Glomerular endothelial cell (primary cell): Measurements from ENCODE around the gene JAML. TPM values are rescaled to one million over a fixed set of nuclear protein-coding genes. Genes with fewer than 3 reads are reported as not detected.

Source experiments
- DNase-seq: peaks from one replicate; pipeline ENCODE4 v3.0.0-alpha.2; 2011; ENCODE audit warnings: low read depth, low spot score; ENCODE audit errors: extremely low read depth
- total RNA-seq: library from RNA; depleted of rRNA; stranded (reverse); fragments of >200 nt; gene quantifications from 2 replicates; pipeline ENCODE4 v1.2.3, GENCODE V29; 2015

JAML gene
- total RNA-seq, 1 donor from 2014 or later, result not detected

DNA sequence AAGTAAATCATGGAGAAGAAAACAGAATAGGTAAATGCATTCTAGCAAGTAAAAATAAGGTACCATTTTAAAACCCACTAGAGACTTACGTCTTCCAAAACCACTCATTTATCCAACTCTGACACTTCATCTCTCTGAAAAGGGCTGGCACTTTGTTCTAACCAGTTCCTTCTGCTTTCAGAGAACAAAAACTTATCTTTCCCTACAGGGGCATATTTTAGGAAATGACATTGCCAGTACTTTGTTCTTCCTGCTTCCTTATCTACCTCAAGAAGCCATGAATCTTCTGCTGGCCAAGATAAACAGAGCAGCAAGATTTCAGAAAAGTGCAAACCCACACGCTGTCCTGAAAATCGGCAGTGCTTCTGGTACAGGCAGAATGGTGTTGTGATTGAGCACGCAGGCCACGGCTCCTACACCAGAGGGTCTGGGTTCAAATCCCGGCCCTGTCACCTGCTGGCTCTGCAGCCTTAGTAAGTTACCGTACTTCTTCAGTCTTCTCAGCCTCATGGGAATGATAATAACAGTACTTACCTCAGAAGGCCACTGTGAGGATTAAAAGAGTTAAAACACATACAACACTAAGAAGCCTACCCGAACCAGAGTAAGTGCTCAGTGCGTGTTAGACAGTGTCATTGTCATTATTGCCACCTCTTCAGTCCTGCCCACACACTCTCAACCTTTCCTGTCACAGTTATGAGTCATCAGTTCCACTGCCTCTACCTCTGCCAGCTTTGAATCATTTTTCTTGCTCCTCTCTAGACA lies 16.4 kb upstream of the JAML start:
- DNase-seq, result peak; percentile 89

DNA sequence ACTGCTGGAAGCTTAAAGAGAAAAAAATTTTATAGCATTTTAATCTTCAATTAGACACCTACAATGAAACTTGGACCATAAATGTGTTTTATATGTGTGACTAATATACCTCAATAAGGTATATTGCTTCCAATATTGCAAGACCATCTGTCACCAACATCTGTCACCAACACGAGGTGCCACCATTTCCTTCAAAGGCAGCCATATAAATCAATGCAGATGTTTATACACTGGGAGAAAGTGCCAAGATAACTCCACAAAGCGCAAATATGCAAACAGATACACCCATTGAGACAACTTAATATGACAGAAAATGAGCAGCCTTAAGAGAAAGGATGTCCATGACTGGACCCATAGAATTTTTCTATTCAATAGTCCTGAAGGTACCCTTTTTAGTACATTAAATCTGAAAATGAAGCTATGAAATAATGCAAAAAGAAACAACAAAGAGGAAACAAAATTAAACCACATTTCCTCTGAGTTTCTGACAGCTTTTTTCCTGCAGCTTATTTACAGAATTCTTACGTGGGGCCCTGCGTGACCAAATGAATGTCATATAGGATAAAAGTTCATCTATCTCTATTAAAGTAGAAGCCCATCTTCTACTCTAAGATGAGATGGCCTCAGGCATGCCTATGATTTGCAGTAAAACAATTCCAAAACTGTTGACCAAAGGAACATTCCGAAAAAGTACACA lies 14.8 kb upstream of the JAML start:
- no peak for DNase-seq

DNA sequence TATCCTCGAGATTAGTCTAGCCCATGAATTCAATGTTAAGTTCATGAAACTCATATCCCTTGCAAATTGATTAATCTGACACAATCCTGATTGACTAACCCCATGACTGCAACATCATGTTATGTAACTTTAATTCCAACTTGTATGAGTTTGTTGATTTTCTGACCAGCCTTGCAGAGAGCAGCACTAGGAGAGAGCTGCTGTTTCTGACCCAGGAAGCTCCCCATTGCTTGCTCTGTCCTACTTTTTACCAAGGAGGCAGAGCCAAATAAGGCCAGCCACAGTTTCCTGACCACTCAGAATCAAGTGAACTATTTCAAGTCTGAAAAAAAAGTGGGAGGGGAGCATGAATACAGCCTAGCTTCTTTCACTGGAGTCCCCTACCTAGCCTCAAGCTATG lies 14.1 kb upstream of the JAML start:
- DNase-seq, result no peak

DNA sequence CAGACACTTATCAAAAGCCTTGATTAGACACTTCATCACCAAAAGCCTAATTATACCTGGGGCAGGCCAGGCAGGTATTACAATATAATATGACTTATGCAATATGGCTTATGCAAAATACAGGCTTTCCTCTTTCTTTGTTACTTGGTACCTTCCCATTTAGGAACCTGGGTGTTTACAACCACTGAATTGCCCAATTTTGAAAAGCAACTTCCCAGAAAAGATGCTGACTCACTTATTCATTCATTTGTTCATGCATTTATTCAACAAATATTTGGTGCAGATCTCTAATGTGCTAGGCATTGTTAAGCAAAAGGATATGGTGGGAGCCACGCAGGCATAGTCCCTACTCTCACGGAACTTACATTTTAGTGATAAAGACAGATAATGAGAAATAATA lies 13.6 kb upstream of the JAML start:
- DNase-seq, result no peak

DNA sequence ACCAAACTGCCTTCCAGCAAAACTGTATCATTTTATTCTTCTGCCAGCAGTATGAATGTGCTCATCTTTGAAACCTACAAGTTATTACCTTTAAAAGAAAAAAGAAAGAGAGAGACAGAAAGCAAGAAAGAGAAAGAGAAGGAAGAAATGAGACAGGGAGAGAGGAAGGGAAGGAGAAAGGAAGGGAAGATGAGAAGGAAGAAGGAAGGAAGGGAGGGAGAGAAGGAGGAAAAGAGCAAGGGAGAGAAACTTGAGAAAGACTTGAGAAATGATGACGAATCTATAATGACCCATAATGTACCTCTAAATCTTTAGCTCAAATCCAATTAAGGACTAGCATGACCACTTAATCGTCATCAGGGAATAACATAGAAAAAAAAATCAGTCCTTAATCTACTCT lies 11.4 kb upstream of the JAML start:
- DNase-seq, result no peak

DNA sequence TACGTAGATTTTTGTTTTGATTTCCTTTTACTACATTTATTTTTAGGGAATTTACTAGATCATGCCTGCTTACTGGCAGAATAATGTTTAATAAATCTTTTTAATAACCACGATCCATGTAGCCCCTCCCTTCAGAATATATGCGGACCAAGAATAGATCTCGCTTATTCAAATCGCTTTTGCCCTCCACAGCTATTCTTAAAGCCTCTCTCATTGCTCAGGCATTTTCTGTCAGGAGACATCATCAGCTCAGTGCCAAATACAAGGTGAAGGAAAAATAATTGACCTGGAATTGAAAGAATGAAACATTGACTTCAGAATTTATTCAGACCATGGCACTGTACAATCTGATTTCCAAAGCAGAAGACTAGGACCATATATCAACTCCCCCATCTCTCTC lies 10.0 kb upstream of the JAML start:
- DNase-seq, result no peak

DNA sequence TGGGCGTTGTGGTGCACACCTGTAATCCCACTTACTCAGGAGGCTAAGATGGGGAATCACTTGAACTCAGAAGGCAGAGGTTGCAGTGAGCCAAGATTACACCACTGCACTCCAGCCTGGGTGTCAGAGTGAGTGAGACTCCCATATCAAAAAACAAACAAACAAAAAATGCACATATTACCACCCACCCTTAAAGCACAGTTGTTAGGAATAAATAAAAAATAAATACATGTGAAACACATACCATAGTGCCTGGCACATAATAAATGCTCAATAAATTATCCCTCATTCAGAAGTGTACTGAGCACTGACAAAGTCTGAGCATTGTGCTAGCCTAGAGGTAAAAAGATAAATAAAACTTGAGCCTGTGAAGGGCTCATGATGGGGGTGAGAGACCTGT lies 9.0 kb upstream of the JAML start:
- no peak for DNase-seq

DNA sequence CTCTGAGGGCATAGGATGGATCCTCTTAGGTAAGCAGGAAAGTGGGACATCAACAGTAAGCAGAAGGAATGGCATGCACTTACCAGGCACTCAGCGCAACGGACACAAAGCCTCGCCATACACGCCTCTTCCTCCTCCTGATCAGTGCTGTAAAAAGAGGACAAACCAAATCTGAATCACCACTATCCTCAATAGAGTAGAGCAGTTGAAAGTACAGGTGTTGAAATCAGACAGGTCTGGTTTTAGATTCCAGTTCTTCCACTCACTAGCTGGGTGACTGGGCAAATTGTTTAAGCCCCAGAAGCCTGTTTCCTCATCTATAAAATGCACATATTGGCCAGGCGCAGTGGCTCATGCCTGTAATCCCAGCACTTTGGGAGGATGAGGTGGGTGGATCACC lies 8.6 kb upstream of the JAML start:
- DNase-seq, result no peak

DNA sequence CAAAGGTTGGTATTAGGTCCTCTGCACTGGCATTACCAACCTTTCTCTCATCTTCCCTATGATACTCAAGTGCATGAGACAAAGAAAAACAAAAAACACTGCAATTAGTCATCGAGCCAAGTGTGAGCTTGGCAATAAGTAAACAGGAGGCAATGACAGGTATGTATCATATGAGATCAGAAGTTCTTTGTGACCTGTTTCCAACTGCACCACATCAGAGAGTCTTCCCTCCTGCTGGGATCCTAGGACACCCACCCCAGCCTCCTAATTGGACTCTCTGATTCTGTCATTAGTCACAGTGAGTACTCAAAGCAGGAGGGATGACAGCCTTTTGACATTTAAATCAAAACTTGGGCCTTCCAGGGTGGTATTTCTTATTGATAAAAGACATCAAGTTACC lies 7.8 kb upstream of the JAML start:
- DNase-seq, result no peak

DNA sequence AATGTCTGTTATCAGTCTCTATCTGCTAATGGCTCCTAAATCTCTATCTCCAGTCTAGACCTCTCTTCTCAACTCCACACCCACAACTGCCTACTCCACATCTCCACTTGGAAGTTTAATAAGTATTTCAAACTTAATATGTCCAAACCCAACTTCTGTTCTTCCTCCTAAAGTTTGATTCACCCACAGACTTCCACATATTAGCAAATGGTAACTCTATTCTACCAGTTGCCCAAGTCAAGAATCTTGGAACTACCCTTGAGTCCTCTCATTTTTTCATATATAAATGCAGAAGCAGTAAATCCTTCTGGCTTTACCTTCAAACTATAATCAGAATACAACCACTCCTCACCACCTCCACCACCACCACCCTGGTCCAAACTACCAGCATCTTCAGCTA lies 6.7 kb upstream of the JAML start:
- no peak for DNase-seq

DNA sequence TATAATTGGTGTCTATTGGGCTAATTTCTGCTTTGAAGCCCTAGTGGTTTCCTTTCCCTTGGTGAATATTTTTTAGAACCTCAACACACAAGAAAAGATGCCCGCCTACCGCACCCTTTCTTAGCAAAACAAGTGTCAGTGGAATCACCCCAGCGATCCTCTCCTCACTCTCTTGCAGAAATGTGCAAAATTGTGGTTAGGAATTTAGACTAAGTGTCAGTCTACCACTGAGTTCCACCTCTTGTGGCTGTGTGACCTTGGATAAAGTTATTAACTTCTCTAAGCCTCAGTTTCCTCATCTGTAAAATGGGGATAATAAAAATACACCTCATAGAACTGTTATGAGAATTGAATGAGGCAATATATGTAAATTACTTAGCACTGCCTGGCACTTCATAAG lies 5.3 kb upstream of the JAML start:
- no peak for DNase-seq

DNA sequence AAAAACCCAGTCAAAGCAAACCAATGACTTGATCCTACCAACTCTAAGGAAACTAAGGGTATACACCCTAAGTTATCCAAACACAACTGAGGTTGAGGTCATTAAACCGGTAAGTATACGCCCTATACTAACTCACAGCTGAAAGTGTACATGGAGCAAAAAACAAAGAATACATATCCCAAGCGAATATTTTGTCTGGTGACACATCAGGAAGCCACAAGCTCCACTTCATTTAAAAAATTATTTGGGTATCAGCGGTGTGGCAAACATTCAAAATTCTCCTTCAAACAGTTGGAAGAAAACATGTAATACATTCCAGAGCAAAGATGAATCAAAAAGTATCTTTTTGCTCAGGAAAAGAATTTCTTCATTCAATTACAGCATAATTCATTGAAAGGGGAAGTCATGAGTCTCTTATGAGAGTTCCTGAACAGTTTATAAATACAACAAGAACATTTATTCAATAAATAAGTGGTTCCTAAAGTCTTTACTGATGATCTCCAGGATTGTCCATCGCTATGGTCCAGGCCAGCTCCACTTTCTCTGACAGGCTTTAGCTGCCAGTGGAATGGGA lies 4.5 kb upstream of the JAML start:
- no peak for DNase-seq

DNA sequence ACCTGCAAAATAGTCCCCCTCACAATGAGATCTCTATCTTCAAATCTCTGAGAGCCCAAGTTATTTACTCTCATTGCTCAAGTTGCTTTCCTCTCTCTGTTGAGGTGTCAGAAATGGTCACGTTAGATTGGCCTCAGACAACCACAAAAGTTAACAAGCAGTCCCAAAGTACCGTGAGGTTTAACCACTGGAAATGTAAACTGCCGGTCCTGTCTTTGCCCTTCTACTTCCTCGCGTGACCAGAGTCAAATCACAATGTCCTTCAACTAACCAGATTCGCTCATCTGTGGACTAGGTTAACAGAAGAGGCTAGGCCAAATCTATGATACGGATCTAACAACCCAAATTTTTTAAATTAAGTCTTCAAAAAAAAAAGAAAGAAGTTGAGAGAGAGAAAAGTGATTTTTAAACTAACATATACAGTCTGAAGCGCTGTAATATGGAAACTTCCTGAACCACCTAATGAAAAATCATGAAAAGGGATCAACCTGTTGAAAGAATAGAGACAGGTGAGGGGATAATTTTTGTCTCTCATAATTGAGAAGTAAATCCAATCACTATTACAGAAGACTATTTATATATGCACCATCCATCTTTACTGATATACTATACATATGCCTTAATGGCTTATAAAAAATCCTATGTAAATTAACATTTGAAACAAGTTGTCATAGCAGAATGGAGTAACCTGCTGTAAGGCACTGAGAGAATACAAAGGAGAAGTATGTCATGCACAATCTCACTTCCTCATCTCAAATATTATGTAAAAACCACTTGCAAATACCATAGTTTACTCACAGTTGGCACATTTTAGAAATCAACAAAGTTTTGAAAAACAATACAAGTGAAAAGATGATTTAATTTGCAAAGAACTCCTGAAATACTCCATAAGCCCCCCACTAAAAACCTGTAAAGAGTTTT lies 3.3 kb upstream of the JAML start:
- no peak for DNase-seq

DNA sequence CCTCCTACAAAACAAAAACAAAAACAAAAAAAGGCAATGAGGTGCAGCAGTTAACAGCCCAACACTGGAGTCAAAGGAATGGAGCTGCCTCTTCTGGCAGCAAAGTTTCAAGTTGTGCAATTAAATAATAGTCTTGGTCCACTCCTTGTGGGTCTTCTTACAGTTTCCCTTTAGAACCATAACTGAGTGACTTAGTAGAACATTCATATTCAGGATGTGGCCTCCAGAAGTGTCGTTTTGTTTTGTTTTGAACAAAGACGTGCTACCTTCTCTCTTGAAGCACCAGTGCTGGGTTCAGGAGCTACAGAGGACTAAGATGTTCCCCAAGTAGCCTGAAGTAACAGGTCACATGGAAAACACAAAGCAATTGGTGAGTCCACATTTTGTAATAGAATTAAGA lies 2.0 kb upstream of the JAML start:
- DNase-seq, result no peak

DNA sequence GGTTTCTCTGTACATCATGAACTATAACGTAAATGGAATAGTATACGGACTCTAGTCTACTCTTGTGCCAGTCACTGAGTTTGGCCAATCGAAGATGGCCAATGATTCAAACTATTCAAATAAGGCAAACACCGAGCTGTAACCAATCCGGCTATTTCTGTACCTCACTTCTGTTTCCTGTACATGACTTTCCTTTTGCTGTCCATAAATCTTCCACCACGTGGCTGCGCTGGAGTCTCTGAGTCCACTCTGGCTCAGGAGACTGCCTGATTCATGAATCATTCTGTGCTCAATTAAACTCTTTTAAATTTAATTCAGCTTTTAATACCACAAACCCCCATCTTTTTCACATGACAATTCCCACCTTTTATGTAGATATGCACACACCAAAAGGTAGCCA lies 1.5 kb upstream of the JAML start:
- no peak for DNase-seq

DNA sequence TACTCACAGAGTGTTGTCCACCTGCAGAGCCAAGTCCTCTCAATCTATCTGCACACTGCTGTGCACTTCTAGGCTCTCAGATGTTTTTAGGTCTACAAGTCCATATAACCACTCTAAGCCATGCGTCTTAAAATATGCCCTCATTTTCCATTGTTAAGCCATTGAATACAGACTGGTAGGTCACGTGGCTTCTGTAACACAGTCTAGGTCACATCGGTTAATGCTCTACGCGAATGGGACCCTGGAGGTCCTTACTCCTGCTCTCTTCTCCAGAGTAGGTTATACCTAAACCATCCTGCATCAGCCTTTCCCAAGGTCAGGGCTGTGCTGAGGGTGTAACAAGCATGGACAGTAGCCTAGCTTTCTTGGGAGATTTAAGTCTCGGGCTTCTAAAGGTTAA lies 819 bp downstream of the JAML start:
- no peak for DNase-seq

DNA sequence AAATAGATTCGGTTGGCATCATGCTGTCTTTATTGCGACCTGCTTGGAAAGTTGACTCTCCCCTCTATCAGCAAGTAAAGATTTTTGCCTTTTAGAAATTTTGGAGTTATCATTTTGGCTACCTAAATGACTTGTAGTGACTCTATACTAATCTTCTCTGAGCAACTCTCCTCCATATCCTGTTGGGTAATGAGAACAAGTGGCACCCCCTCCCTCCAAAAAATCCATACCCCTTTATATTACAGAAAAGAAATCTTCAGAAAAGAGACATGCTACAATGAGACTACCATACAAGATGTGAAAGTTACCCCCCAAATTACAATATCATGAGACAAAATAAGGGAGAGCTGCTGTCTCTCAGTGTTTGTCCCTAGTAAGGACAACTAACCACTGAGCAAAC lies 1.2 kb downstream of the JAML start:
- no peak for DNase-seq

DNA sequence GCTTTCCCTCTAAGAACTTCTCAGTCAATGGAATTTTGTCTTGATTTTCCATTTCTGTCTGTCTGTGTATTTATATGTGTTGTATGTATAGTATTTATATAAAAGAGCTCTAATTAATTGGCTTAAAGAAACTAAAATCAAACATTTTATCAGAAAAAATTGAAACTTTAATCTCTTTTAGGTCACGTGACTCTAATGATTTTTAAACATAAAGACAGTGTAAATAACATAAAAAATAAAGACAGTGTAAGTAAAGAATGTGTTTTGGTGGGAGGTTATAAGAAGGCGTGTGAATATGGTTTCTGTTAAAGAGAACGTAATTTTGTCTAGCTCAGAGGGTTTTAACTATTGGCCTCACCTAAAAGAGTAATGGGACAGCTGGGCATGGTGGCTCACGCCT lies 2.4 kb downstream of the JAML start:
- DNase-seq, result no peak

DNA sequence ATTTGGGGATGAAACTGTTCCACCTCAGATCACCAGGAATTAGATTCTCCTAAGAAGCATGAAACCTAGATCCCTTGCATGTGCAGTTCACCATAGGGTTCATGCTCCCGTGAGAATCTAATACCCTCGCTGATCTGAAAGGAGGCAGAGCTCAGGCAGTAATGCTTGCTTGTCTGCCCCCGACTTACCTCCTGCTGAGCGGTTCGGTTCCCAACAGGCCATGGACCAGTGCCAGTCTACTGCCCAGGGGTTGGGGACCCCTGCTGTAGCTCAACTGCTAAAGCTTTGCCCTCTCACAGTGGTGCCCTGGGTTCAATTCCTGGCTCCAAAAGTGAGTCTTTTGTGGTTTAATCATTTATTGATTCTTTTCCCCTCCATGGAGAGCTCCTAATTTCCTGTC lies 3.4 kb downstream of the JAML start:
- no peak for DNase-seq

DNA sequence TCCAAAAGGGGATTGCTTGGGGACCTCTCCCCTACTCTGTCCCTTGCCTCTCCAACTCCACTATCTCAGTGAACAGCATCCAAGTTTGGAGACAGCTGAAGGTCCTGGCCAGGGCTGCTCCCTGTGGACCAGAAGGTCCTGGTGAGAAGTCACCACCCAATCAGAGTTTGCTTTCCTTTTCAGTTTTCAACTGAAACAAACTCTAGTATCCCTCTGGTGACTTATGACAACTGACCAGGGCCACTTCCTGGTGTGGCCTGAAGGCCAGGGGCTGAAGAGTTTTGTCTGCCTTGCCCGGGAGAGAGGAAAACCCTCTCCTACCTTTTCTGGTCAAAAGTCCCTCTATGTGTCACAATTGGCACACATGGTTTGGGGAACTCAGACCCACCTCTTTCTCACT lies 5.1 kb downstream of the JAML start:
- no peak for DNase-seq

DNA sequence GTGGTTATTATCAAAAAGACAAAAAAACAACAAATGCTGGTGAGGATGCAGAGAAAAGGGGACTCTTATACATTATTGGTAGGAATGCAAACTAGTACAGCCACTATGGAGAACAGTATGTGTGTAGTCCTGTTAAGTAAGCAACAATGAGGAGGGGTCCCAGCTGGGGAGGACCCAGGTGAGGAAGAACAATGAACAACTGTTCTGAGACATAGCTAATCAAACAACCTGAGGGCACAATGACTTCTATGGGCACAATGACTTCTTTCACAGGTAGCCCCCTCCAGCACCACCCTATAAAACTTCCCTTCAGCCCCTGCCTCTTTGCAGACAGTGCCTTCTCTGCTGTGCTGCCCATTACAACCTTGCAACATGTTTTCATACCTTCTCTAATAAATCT lies 5.6 kb downstream of the JAML start:
- DNase-seq, result no peak
